ENCODE measurements around the gene MFSD8.

Gene MFSD8

GRCh38 chr4:127896528-127896927 lies 68.4 kb downstream of the MFSD8 start:
- TF ChIP-seq CTCF (IDR thresholded peaks at IDR 0.05; ENCODE audit: low read depth, low read length), result no peak

GRCh38 chr4:127896069-127896468 lies 68.9 kb downstream of the MFSD8 start:
- H3K4me3 ChIP-seq (ENCODE audit: low read depth, low read length), result no peak overlapping the region
- no peak for TF ChIP-seq CTCF (IDR thresholded peaks at IDR 0.05; ENCODE audit: low read depth, low read length)

More at GRCh38 chr4:127896528-127896927, 68.4 kb downstream of the MFSD8 start:
- H3K4me3 ChIP-seq (ENCODE audit: low read depth, low read length), result no peak overlapping the region

GRCh38 chr4:127889903-127890302 lies 75.1 kb downstream of the MFSD8 start:
- no peak for TF ChIP-seq CTCF (IDR thresholded peaks at IDR 0.05; ENCODE audit: low read depth, low read length)
- no peak overlapping the region for H3K4me3 ChIP-seq (ENCODE audit: low read depth, low read length)

GRCh38 chr4:127888559-127888958 lies 76.4 kb downstream of the MFSD8 start:
- no peak for TF ChIP-seq CTCF (IDR thresholded peaks at IDR 0.05; ENCODE audit: low read depth, low read length)
- H3K4me3 ChIP-seq (ENCODE audit: low read depth, low read length), result no peak overlapping the region

GRCh38 chr4:127881563-127881864 lies 83.5 kb downstream of the MFSD8 start:
- H3K4me3 ChIP-seq (ENCODE audit: low read depth, low read length), result peak overlapping the region; percentile 92
- TF ChIP-seq CTCF (IDR thresholded peaks at IDR 0.05; ENCODE audit: low read depth, low read length), result no peak

- TF ChIP-seq CTCF (IDR thresholded peaks at IDR 0.05; ENCODE audit: low read depth, low read length), result no peak
- peak within 1 kb of the TSS; percentile 92 for H3K4me3 ChIP-seq (ENCODE audit: low read depth, low read length)
Observed at GRCh38 chr4:127880763-127881562, 84.0 kb downstream of the MFSD8 start, which contains the start of gene PLK4. PLK4 (plus strand) TSS chr4:127880893; CDS start chr4:127881135, 242 bp downstream.

- H3K4me3 ChIP-seq (ENCODE audit: low read depth, low read length), result no peak overlapping the region
- no peak for TF ChIP-seq CTCF (IDR thresholded peaks at IDR 0.05; ENCODE audit: low read depth, low read length)
Observed at GRCh38 chr4:127875791-127876190, 89.2 kb downstream of the MFSD8 start.
